Ovary (tissue), 3 donors: ENCODE results near the gene FRMD5.

ENCODE experiments used
- POLR2A ChIP-seq: fragments of 450-650 bp; IDR thresholded peaks from one replicate; pipeline ENCODE4 v1.6.1; 2017; ENCODE audit warnings: antibody characterized with exemption, mild to moderate bottlenecking, moderate library complexity
- TF ChIP-seq, protein P1 (sequence below), 3 donors: fragments of 450-650 bp in 2 of 3; fragments of 200-600 bp in 1 of 3; IDR thresholded peaks; one replicate each; pipeline versions ENCODE4 v1.5.1 to v1.8.0; 2016 to 2022; ENCODE audit warnings: antibody characterized with exemption in 3 of 3, mild to moderate bottlenecking in 1 of 3
- donor health status: DM: no; HTN: no; CAD: no.

DNA sequence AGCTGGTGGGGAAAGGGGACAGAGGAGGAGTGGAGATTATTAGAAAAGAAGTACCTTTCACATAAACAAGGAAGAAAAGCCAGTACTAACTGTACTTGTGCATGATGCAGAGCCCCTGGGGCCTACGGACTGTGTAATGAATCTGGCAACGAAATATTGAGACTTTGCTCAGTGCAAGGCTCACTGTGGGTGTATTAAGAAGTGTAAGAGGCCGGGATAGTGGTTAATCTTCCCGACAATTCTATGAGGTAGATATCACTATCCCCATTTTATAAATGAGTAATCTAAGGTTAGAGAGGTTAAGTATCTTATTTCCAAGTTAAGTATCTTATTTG, 278.8 kb downstream of the FRMD5 start:
- TF ChIP-seq, protein P1, sequence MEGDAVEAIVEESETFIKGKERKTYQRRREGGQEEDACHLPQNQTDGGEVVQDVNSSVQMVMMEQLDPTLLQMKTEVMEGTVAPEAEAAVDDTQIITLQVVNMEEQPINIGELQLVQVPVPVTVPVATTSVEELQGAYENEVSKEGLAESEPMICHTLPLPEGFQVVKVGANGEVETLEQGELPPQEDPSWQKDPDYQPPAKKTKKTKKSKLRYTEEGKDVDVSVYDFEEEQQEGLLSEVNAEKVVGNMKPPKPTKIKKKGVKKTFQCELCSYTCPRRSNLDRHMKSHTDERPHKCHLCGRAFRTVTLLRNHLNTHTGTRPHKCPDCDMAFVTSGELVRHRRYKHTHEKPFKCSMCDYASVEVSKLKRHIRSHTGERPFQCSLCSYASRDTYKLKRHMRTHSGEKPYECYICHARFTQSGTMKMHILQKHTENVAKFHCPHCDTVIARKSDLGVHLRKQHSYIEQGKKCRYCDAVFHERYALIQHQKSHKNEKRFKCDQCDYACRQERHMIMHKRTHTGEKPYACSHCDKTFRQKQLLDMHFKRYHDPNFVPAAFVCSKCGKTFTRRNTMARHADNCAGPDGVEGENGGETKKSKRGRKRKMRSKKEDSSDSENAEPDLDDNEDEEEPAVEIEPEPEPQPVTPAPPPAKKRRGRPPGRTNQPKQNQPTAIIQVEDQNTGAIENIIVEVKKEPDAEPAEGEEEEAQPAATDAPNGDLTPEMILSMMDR (IDR thresholded peaks at IDR 0.05), result no peak
- no peak for TF ChIP-seq POLR2A
